ENCODE data around the gene SCARB2.
"Not testable (repeated sequence)": the region's sequence is repeated elsewhere in the genome, so short reads cannot be mapped to it uniquely, and the experiment has no call there.

The SCARB2 gene, protein sequence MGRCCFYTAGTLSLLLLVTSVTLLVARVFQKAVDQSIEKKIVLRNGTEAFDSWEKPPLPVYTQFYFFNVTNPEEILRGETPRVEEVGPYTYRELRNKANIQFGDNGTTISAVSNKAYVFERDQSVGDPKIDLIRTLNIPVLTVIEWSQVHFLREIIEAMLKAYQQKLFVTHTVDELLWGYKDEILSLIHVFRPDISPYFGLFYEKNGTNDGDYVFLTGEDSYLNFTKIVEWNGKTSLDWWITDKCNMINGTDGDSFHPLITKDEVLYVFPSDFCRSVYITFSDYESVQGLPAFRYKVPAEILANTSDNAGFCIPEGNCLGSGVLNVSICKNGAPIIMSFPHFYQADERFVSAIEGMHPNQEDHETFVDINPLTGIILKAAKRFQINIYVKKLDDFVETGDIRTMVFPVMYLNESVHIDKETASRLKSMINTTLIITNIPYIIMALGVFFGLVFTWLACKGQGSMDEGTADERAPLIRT

DNA sequence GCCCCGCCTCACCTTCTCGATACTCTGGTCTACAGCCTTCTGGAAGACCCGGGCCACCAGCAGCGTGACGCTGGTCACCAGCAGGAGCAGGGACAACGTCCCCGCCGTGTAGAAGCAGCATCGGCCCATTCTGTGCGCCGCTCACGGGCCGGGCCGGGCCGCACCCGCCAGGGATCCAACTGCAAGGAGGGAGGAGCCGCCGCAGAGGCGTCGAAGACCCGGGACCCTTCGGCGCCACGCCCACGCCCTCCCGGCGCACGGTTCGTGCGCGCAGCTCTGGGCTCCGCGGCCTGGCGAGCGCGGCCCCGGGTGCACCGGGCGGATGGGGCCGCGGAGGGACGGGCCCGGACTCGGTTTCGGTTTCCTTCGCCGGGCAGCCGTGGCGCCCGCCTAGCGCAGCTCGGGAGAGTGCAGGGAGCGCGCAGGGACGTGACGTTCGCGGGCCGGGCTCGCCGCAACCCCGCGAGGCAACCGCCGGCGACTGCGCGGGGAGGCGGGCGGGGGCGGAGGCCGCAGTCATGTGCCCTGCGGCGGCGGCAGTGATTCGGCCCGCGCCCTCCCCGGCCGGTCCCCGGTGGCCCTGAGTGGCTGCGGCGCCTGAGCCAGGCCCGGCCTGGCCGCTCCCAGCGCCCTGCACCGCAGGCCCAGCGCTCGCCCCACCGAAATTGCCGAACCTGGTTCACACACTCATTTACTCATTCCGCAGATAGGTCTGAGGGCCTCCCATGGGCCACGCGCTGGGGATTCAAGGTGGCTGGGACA lies at the start of gene SCARB2:
TSS of gene SCARB2 (minus strand) at position 410 of the 762 bp plus-strand sequence. CDS start at position 129, 281 bp downstream.
- peak; percentile 75 for DNase-seq

DNA sequence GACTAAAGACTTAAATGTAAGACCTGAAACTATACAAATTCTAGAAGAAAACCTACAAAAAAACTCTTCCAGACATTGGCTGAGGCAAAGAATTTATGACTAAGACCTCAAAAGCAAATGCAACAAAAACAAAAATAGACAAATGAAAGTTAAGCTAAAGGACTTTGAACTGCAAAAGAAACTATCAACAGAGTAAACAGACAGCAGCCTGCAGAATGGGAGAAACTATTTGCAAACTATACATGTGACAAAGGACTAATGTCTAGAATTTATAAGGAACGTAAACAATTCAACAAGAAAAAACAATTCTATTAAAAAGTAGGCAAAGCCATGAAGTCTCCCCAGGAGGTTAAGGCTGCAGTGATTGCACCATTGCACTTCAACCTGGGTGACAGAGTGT lies 46.9 kb upstream of the SCARB2 start:
- DNase-seq = no peak

DNA sequence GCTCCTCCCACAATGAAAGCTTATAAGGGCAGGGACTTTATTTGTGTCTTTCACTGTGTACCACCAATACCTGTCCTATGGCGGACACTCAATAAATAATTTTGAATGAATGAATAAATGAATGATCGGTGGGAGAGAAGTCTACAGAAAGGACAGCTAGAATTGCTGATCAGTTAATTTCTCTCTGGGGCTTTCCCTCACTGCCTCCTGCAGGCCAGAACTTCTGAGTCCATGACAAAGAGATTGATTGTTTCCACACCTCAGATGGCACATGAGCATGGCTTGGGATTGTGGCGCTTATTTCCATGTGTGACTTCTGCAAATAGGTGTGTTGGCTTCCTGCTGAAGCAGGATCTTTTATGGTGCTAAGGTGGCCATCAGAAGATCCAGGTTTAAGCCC lies 44.2 kb upstream of the SCARB2 start:
- no peak for DNase-seq

DNA sequence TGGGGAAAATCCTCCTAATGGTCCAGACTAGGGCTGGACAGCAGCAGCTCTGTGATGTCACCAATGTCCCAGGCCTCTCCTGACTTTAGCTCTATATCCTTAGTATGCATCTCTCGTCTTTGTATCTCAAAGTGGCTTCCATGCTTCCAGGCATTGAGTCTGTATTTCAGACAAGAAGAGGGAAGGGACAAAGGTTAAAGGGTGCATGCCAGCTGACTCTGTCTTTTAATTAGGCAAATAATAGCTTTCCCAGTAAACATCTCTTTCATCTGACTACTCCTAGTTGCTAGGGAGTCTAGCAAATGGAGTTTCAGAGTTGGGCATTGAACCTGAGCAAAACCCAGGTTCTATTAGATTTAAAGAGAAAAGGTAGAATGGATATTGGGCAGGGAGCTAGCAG lies 43.3 kb upstream of the SCARB2 start:
- DNase-seq = no peak

DNA sequence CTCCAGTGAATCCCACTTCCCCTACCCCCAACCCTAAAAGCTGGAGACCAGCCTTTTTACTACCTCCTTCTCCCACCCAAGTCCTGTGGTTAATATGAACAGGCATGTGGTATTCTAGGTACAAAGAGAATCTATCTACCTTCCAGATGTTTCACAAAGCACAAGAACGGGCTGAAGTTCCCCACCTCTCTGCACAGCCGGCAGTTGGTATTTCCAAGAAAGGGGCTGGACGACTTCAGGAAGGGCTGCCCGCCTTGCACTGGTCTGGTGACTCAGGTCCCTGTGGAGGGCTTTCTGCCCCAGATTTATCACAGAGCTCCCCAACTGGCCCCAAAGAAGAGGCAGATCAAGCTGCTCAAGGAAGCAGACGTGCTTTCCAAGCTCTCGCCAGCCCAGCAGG lies 42.4 kb upstream of the SCARB2 start:
- DNase-seq = no peak

DNA sequence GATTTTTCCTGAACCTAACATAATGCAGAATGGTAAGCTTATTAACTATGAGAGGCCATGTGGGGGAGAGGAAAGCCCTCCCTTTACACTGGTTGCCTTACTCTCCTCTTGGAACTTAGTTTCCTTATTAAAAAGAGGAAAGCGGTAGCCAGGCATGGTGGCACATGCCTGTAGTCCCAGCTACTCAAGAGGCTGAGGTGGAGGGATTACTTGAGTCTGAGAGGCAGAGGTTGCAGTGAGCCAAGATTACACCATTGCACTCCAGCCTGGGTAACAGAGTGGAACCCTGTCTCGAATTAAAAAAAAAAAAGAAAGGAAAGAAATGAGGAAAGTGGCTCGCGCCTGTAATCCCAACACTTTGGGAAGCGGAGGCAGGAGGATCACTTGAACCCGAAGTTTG lies 39.9 kb upstream of the SCARB2 start:
- no peak for DNase-seq

DNA sequence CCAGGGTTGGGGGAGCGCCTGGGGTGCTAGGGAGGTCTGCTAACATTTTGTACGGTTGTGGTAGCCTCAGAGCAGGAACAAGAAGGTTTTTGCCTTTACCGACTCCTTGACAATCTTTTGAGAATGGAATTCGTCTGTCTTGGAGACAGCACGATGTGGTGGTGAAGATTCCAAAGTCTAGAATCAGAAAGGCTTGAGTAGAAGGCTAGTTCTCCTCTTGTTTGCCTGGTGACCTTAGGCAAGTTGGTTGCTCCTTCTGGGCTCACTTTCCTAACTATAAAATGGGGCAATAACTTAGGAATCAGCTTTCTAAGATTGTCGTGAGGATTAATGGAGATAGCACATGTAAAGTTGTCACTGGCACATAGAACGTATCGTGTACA lies 38.6 kb upstream of the SCARB2 start:
- DNase-seq = no peak

DNA sequence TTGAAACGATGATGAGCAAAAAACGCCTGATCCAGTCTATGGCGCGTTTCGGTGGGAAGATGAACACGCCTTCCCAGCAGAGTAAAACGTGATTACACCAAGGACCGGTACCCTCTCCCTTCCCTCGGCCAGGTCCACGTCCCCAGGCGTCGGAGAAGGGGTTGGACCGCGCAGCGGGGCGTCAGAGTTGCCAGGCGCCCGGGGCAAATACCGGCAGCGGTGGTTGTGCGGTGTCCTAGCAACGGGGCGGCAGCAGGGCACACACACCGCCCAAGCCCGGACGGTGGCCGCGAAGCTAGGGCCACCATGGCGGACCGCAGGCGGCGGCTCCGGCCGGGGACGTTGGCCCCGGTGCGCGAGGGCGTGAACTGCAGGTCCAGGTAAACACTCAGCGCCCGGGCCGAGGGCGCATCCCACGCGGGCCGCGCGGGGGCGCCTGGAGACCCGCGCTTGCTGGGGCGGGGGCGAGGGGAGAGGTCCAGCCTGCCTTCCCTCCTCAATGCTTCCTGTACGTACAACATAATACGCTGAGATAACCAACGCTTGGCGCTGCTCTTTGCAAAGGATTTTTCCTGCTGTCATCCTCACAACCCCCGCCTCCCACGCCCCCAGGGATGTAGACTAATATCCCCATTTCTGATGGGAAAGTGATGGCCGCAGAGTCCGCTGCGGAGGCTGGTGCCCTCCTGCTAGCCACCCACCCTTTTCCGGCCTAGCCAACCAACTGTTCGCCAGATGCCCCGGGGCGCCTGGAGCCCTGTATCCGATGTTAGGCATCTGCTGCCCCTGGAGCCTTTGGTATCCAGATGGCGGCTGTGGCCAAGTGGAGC lies 38.0 kb upstream of the SCARB2 start, which contains the start of gene FAM47E:
TSS of gene FAM47E (plus strand) at position 281 of the 830 bp plus-strand sequence. CDS start at position 307, 26 bp downstream.
- DNase-seq = peak; percentile 10

DNA sequence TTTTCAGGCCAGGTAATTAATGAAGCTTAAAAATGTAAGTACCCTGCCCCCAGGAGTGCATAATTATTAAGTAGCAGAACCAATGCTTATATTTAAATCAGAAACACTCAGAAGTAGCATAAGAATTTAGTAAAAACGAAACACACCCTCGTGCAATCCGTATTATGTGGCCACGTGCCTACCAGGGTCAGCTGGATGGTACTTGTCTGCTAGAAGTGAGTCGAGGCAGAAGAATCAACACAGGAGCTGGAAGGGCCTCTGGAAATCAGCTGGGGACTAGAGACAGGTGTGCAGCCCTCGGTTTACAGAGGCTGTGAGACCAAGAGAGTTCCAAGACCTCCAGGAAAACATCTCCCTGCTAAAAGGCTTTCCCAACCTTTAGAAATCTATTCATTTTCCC lies 37.3 kb upstream of the SCARB2 start:
- DNase-seq = no peak

DNA sequence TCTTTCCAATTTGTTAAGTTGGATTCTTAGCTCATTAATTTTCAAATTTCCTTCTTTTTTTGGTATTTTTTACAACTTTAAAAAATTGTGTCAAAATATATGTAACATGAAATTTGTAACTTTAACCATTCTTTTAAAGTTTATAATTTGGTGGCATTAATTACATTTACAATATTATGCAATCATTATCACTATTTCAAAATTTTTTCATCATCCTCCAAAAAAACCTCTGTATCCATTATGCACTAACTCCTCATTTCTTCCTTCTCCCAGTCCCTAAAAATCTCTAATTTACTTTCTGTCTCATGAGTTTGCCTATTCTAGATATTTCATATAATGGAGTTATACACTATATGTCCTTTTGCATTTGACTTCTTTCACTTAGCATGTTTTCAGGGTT lies 33.2 kb upstream of the SCARB2 start:
- DNase-seq = no peak

DNA sequence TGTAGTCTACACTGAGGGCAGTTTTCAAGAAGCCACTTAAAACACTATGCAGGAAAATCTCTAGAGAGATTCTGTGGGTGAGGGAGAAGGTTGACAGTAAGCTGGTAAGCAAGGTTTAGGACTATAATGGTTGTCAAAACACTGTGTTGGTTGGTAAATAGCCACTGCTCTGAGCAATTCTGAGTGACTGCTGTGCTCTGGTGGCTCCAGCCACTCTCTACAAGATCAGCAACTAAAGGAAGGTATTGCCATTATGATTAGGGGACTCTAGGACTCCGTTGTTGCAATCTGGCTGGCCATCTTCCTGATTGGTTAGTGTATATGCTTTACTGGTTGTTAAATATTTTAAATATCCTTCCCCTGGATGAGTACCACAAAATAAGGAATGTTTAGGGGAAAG lies 32.4 kb upstream of the SCARB2 start:
- no peak for DNase-seq

DNA sequence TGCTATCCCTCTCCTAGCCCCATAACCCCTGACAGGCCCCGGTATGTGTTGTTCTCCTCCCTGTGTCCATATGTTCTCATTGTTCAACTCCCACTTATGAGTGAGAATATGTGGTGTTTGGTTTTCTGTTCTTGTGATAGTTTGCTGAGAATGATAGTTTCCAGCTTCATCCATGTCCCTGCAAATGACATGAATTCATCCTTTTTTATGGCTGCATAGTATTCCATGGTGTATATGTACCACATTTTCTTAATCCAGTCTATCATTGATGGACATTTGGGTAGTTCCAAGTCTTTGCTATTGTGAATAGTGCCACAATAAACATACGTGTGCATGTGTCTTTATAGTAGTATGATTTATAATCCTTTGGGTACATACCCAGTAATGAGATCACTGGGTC lies 30.3 kb upstream of the SCARB2 start:
- DNase-seq = not testable (repeated sequence)

DNA sequence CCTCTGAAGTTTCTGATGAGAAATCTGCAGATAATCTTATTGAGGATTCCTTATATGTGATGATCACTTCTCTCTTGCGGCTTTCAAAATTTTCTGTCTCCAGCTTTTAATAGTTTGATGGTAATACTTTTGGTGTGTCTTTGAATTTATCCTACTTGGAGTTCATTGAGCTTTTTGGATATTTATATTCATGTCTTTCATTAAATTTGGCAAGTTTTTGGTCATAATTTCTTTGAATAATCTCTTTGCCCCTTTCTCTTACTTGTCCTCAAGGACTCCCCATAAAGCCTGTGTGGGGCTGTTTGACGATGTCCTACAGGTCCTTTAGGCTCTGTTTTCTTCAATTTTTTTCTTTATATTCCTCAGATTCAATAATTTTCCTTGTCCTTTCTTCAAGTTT lies 26.6 kb upstream of the SCARB2 start:
- DNase-seq = no peak

DNA sequence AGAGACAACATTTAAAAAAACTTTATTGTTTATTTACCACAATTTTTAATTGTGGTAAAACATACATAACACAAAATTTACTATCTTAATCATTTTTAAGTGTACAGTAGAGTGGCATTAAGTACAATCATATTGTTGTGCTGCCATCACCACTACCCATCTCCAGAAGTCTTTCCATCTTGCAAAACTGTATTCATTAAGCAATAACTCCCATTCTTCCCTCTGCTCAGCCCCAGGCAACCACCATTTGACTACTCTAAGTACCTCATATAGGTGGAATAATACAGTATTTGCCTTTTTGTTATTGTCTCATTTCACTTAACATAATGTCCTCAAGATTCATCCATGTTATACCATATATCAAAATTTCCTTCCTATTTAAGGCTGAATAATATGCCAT lies 25.1 kb upstream of the SCARB2 start:
- no peak for DNase-seq

DNA sequence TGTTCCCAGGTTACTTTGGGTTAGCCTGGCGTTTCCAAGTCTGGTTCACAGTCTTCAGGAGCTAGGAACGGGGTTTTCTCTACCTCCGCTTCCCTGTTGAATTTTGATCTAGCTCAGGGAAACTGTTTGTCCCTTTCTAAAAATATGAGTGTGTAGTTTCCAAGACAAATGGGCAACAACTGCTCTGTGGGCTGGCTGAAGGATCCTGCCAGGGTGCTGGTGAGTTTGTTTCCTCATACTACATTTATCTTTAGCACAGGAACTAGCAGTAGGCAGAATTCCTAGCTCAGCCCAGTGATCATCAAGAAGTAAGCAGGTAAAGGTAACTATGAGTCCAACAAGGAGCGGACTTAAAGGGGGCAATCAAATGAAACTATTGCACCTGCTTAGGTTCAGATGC lies 24.6 kb upstream of the SCARB2 start:
- DNase-seq = no peak

DNA sequence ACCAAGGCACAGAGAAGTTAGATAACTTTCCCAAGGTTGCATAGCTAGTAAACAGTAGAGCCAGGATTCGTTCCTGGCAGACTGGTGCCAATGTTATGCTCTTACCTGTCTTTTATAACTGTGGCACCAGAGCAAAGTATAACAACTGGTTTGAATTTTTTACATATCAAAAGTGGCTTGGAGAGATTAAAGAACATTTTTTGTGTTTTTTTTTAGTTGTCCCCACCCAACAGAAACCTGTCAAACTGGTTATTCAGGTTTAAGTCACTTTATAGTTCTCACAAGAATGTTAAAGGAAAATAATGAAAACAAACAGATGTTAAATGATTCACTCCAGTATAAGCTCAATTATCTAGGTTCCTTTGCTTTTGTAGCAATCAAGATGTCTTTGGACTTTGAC lies 22.3 kb upstream of the SCARB2 start:
- DNase-seq = no peak

DNA sequence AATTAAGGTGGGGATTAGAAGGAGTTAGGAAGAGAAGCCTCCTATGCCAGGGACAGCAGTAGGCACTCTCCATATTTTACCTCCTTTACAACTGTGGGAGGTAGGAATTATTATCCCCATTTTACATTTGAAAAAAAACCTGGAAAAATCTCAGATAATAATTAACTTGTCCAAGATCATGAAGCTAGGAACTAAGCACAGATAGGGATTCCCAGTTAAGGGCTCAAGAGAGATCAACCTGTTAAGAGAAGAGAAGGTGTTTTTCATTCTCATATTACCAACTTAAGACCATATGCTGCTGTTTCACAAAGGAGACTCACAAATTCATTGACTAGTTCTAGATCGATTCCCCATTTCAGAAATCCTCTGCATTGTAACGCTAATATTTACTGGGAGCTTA lies 21.8 kb upstream of the SCARB2 start:
- no peak for DNase-seq

DNA sequence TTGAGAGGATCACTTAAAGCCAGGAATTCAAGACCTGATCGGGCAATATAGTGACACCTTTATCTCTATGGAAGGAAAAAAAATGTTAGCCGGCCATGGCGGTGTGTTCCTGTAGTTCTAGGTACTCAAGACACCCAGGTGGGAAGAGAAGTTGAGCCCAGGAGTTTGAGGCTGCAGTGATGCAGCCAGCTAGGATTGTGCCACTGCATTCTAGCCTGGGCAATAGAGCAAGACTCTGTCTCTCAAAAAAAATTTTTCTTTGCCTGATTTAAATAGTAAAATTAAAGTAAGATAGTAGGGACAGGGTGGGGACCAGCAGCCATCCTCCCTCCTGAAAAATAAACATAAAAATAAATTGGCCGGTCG lies 21.0 kb upstream of the SCARB2 start:
- DNase-seq = no peak

DNA sequence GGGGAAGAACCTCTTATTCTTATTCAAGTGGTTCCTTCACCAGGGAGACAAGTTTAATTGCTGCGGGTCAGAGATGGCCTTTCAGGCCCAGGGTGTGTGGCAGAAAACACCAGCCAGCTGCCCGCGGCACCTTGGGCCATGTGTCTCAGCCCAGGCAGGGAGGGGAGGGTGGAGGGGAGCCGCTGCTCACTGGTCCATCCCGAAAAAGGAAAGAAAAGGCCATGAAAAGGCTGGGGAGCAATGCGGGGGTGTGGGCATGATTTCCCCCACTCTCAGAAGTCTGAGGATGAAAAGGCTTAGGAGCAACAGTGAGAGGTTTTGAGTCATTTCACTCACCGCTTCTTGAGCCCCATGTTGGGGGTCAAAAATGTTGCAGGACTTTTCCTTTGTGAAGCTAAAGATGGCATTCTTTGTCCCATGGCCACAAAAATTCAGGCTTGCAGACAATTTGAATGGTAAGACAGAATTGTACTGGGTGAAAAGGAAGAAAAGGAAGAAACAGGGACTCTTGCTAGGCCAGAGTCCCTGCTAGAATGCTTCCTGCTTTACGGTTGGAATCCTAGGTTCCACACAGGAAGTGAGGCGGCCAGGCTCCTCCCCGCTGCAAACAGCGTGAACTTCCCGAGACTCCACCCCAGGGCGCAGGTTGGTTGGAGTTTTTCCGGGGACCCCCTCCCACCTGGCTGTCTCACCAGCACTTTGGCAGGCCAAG lies 20.5 kb upstream of the SCARB2 start:
- DNase-seq = no peak

DNA sequence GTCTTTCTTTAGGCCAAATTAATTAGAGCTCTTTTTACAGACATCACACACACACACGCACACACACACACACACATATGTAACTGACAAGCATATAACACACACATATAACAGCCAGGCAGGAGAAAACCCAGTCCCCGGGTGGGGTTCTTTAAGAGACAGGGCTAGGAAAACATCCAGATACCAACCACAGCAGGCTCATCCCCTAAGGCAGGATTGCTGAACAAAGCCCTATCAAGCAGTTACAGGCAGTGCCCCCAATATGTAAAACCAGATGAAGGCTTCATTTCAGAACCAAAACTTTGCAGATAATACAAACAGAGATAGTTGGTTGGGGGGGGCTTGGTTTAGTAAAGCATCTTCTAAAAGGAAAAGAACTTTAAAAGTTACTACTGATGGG lies 19.9 kb upstream of the SCARB2 start:
- no peak for DNase-seq

DNA sequence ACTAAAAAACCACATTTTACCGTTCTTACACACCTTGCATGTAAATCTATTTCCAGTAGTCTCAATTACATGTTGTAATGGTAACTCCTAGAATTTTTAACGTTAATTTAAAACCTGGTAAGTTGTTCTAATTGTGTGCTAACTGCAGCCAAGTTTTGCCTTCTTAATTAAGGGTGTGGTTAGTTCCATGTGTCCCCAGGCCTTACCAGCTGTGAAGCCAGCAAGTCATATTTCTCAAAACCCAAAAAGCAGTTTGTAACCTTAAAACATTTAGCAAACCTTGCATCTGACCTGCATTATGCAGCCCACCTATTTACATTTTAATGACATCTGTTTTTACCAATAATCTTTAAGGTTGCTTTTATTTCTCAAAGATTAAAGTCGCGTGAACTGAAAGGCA lies 19.5 kb upstream of the SCARB2 start:
- DNase-seq = no peak

DNA sequence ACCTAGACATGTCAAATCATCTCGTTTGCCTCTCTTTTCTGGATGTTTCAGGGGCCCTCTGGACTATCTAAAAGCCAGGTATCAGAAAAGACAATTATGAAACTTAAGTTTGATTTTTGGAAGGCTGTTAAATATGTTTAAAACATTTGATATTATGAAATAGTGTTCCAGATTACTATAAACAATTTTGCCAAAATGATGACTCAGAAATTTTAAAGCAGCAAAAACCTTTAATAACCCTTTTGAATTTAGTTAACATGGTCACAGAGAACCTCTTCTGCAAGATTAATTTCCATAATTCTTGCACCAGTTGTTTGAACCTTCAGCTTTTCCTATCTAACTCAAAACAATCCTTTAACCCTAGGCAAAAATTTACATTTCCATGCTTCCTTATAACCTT lies 19.1 kb upstream of the SCARB2 start:
- DNase-seq = no peak

DNA sequence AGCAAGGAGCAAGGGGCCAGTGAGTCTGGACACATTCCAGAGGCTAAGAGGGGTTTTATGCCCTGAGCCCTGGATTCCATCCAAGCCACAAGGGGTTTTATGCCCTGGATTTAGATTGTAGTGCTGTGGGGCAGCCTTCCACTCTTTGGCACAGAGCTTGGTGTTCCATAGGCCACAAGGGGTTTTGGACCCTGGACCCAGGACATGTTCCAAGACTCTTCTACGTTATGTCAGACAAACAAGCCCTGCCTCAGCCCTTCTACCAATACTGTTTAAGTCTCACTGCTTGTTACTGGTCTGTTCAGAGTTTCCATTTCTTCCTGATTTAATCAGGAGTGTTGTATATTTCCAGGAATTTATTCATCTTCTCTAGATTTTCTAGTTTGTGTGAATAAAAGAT lies 12.8 kb upstream of the SCARB2 start:
- no peak for DNase-seq

All from stimulated activated CD4-positive, alpha-beta T cell treated with anti-CD3 and anti-CD28 coated beads, Interleukin-4, amount 100 ng/mL, for 1 hour (primary cell).